ENCODE results near the gene LGALS3BP. TPM values are rescaled to one million over a fixed set of nuclear protein-coding genes. Genes with fewer than 3 reads are reported as not detected.

Gene LGALS3BP
- total RNA-seq, 4 donors from 2014 or later: 38.5 to 84.1 (median 45.7) TPM

DNA sequence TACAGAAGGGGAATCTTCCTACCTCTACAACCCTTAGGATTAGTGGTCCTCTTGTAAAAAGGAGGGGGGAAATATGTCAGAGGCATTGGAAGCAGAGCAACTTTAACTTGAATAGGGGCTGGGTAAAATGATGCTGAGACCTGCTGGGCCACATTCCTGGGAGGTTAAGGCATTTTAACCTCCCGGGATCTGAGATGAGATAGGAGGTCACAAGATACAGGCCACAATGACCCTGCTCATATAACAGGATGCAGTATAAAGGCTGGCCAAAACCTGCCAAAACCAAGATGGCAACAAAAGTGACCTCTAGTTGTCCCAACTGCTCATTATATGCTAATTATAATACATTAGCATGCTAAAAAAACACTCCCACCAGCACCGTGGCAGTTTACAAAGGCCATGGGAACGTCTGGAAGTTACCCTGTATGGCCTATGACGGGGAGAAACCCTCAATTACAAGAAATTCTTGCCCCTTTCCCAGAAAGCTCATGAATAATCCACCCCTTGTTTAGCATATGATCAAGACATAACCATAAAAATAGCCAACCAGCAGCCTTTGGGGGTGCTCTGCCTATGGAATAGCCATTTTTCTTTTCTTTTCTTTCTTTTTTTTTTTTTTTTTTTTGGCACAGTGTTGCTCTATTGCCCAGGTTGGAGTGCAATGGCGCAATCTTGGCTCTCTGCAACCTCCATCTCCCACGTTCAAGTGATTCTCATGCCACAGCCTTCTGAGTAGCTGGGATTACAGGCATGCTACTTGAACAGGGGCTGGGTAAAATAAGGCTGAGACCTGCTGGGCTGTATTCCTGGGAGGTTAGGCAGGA lies 38.0 kb upstream of the LGALS3BP start:
- 60 to 72% methylated on average over 6 of the region's 6 CpGs for WGBS, 2 donors
- DNase-seq (ENCODE audit: low spot score in 2 of 2): no peak
- intact Hi-C loops (cut with DNase I; ENCODE audit: low total_unique reads): no loop called here
- no peak overlapping the region for H3K4me3 ChIP-seq (ENCODE audit: low read depth, poor library complexity, severe bottlenecking)
- TF ChIP-seq POLR2A (IDR thresholded peaks at IDR 0.05) (no peak), CTCF (IDR thresholded peaks at IDR 0.05) (no peak)

GRCh38 chr17:79014158-79014758 lies 34.5 kb upstream of the LGALS3BP start:
- H3K4me3 ChIP-seq (ENCODE audit: low read depth, poor library complexity, severe bottlenecking): no peak overlapping the region
- 87 to 93% methylated on average over 2 of the region's 2 CpGs for WGBS, 2 donors
- TF ChIP-seq CTCF (IDR thresholded peaks at IDR 0.05) (no peak), POLR2A (IDR thresholded peaks at IDR 0.05) (no peak)
- intact Hi-C loops (cut with DNase I; ENCODE audit: low total_unique reads): no loop called here
- DNase-seq (ENCODE audit: low spot score in 2 of 2): no peak

GRCh38 chr17:79012563-79013134 lies 32.9 kb upstream of the LGALS3BP start:
- no peak overlapping the region for H3K4me3 ChIP-seq (ENCODE audit: low read depth, poor library complexity, severe bottlenecking)
- intact Hi-C loops (cut with DNase I; ENCODE audit: low total_unique reads): no loop called here
- TF ChIP-seq CTCF (IDR thresholded peaks at IDR 0.05) (no peak), POLR2A (IDR thresholded peaks at IDR 0.05) (no peak)
- DNase-seq (ENCODE audit: low spot score in 2 of 2): peak in 1 of 2 donors; percentile 32
- 75 to 84% methylated on average over 6 of the region's 6 CpGs for WGBS, 2 donors

DNA sequence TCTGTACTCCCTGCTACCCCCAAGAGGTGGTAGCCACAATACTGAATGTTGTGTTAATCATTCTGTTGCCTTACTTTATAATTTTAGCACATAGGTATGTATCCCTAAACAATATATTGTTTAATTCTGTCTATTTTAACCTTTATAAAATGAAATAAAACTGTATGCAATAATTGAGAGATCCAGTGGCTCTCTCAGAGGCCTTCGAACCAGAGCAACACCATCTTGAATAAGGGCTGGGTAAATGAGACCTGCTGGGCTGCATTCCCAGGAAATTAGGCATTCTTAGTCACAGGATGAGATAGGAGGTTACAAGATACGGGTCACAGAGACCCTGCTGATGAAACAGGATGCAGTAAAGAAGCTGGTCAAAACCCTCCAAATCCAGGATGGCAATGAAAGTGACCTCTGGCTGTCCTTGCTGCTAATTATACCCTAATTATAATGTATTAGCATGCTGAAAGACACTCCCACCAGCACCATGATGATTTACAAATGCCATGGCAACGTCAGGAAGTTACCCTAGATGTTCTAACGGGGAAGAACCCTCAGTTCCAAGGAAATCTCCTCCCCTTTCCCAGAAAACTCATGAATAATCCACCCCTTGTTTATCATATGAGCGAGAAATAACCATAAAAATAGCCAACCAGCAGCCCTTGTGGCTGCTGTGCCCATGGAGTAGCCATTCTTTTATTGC lies 31.9 kb upstream of the LGALS3BP start:
- no peak for DNase-seq (ENCODE audit: low spot score in 2 of 2)
- H3K4me3 ChIP-seq (ENCODE audit: low read depth, poor library complexity, severe bottlenecking): no peak overlapping the region
- no peak for TF ChIP-seq POLR2A (IDR thresholded peaks at IDR 0.05)
- 74 to 79% methylated on average over 5 of the region's 5 CpGs for WGBS, 2 donors
- intact Hi-C loops (cut with DNase I; ENCODE audit: low total_unique reads): no loop called here

- 60 to 63% methylated on average over 7 of the region's 7 CpGs for WGBS, 2 donors
- intact Hi-C loops (cut with DNase I; ENCODE audit: low total_unique reads): no loop called here
- H3K4me3 ChIP-seq (ENCODE audit: low read depth, poor library complexity, severe bottlenecking): no peak overlapping the region
- TF ChIP-seq POLR2A (IDR thresholded peaks at IDR 0.05) (no peak), CTCF (IDR thresholded peaks at IDR 0.05) (no peak)
- no peak for DNase-seq (ENCODE audit: low spot score in 2 of 2)
Measured at GRCh38 chr17:79010304-79010646, 30.6 kb upstream of the LGALS3BP start.
